ENCODE results near the gene DHH. TPM values are rescaled to one million over a fixed set of nuclear protein-coding genes. Genes with fewer than 3 reads are reported as not detected.

DHH gene
- total RNA-seq, 1 donor from 2014 or later: 0.07 TPM

DNA sequence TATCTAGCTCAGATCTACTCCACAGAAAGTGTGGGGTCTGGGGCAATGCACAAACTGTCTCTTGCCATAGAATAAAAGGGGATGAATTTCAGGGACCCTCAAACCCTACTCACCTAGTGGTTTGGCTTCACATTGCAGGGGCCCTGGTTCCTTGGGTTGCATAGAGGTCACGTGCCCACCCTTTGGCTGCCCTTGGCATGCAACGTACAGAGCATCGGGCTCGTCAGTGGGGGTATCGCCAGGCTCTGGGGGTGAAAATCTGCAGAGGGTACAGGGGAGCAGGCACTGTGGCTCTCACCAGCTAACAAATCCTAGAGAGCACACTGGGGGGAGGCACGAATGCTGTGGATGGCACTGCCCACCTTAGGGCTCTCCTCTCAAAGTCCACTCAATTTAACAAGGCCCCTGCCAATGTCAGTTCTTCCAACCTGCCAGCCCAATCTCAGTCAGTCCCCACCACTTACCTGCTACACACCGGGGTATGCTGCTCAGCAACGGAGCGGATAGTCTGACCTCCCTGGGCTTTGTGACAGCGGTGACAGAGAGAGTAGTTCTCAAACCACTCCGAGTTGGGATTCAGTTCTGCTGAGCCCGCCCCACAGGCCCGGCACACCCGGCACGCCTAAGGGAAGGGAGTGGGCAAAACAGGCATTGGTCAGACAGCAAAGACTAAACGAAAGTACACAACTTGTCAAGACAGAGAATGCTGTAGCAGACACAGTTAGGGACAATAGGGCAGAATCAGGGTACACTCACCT lies 42.0 kb downstream of the DHH start:
- intact Hi-C loops (cut with micrococcal nuclease): no loop called here

DNA sequence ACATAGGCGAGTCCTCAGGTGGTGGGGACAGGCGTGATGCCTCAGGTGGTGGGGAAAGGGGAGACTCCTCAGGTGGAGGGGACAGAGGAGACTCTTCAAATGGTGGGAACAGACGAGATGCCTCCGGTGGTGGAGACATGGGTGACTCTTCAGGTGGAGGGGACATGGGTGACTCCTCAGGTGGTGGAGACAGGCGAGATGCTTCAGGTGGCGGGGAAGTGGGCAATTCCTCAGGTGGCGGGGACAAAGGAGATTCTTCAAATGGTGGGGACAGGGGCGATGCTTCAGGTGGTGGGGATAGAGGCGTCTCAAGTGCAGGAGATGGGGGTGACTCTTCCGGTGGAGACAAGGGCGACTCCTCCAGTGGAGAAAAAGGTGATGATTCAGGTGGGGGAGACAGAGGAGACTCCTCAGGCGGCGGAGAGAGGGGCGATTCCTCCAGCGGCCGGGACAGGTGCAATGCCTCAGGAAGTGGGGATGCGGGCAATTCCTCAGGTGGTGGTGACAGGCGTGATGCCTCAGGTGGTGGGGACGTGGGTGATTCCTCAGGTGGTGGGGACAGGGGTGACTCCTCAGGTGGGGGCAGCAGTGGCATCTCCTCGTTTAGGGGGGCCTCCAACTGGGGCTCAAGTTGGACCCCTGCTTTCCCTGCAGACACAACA lies 42.7 kb downstream of the DHH start:
- intact Hi-C loops (cut with micrococcal nuclease): no loop called here

GRCh38 chr12:49051373-49051764 lies 43.2 kb downstream of the DHH start:
- intact Hi-C loops (cut with micrococcal nuclease): no loop called here

- intact Hi-C loops (cut with micrococcal nuclease): no loop called here
Observed at GRCh38 chr12:49050507-49051372, 43.9 kb downstream of the DHH start.

- intact Hi-C loops (cut with micrococcal nuclease): no loop called here
Observed at GRCh38 chr12:49049566-49050224, 44.9 kb downstream of the DHH start.

DNA sequence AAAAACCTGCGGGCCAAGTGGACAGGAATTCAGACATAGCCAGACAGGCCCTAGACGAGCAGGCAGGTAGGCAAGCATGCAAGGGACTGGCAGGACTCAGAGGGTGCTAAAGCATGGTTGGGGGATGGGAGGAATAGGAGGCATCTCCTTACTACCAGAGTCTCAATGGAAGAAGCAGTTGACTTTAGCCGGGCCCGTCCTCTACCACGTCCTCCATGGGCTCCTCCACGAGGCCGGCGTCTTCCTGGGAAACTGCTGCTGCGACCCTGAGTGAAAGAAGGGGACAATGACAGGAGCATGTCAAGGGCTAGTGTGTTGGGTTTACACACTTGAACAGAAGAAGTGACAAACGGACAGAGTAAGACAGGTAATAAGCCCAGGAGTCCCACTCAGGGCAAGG lies 45.6 kb downstream of the DHH start:
- intact Hi-C loops (cut with micrococcal nuclease): no loop called here

GRCh38 chr12:49046129-49046895 lies 48.3 kb downstream of the DHH start:
- intact Hi-C loops (cut with micrococcal nuclease): no loop called here

GRCh38 chr12:49044660-49045059 lies 49.9 kb downstream of the DHH start:
- intact Hi-C loops (cut with micrococcal nuclease): no loop called here

- intact Hi-C loops (cut with micrococcal nuclease): no loop called here
Observed at GRCh38 chr12:49043856-49044258, 50.7 kb downstream of the DHH start.

DNA sequence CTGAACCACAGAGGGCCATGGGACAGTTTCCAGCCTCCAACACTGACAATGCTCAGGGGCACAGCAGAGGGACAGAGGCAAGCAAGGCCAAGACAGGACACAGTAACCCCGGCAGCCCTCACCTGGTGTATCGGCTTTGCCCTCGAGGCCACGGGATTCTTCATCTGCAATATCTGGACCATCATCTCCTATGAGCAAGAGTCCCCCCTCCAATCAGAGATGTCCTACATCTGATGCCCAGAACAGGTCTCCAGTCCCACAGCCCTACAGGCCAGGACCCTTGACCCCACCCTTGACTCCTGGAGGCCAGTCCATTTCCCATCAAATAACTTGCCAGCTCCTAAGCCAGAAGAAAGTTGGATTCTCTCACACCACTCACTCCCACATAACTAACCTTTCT lies 51.4 kb downstream of the DHH start:
- intact Hi-C loops (cut with micrococcal nuclease): no loop called here

DNA sequence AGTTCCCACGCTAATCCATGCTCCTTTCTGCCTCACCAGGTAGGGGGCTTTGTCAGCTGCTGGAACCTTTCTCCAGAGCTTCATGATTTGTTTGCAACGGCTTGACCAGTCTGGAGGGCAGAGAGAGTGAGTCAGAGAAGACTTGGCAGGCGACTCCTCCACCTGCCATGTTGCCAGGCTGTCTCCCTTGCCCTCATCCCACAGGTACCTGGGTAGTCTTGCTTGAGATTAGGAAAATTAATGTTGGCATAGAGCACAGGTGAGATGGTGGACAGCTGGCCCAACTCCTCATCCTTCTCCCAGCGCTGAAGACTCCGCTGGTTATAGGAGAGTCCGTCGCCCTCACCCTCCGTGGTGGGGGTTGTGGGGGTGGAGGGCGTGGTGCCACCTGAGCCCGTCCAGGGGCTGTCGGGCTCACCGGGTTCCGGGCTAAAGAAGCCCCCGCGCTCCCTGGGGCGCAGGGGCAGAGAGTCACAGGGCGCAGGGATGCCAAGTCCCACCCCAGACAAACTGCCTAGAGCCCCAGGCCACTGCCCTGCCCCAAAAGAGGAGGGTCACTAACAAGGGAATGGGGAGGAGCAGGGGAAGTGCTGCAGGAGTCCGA lies 52.6 kb downstream of the DHH start:
- intact Hi-C loops (cut with micrococcal nuclease): no loop called here

DNA sequence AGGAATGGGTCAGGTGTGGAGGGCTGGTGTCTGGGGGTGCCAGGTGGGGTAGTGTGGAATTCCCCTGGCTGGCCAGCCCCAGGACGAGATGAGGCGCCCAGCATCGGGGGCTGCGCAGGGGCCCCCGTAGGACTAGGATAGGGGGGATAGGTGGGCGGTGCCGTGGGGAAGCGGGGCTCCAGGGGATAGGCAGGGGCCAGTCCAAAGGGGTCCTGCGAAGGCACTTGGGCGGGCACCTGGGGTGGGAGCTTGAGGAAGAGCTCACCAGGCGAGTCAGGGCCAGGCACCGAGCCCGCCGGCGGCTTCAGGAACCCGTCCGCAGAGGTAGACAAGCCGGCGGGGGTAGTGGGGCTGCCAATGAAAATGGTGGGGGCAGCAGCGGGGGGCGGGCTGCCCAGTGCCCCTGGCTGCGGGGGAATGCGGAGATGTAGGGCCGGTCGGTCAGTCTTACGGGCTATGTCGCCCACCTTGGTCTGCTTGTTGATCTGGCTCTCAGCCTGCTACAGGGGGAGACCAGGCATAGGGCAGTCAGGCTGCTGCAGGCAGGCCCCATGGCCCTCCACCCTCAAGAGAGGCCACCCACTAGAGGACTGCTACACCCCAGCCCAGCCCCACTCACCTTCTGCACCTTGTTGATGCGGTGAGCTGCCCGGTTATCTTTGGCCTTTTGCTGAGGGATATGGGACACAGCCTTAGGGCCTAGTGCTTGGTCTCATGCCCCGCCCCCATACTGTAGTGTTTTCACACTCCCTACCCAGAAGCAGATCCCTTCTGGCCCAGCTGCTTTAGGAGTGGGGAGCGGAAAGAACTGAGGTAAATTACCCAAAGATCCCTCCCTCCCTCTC lies 53.3 kb downstream of the DHH start:
- intact Hi-C loops (cut with micrococcal nuclease): no loop called here

DNA sequence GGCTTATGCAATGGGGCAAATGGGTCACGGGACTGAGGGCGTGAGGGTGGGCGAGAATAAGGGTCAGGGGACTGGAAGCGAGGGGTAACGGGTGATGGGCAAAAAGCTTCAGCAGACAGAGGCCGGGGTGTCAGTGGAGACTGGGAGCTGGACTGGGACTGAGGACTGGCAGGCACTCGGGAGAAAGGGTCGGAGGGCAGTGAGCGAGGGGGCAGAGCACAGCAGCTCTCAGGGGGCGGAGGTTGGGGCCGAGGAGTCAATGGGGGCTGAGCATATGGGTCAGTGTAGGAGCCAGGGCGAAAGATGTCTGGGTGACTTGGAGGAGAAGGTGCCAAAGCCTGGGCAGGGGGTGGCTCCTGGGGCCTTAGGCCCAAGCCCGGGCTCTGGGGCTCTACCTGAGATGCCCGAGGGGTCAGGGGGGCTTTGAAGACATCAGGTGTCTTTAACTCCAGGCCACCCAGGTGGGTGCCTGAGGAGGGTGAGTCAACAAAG lies 54.2 kb downstream of the DHH start:
- intact Hi-C loops (cut with micrococcal nuclease): no loop called here

- intact Hi-C loops (cut with micrococcal nuclease): no loop called here
Observed at GRCh38 chr12:49039421-49040363, 54.9 kb downstream of the DHH start.

GRCh38 chr12:49038291-49038955 lies 56.2 kb downstream of the DHH start:
- intact Hi-C loops (cut with micrococcal nuclease): no loop called here

- intact Hi-C loops (cut with micrococcal nuclease): no loop called here
Observed at GRCh38 chr12:49037947-49038237, 56.7 kb downstream of the DHH start.

GRCh38 chr12:49037111-49037946 lies 57.3 kb downstream of the DHH start:
- intact Hi-C loops (cut with micrococcal nuclease): no loop called here

Measured in T-helper 2 cell treated with Interferon-gamma antibody and Interleukin-4, amounts not matched to agents 100 ng/mL and 5 ng/mL, for 36 hours (primary cell).